Ishikawa (cell line): ENCODE results near the gene PSRC1.

ENCODE experiments used
- CEBPB ChIP-seq: IDR thresholded peaks from 2 replicates; pipeline ENCODE4 v1.6.1; 2012
- CREB1 ChIP-seq: IDR thresholded peaks from 2 replicates; pipeline ENCODE4 v1.6.1; 2012; ENCODE audit warnings: low read depth
- EGR1 ChIP-seq: IDR thresholded peaks from 2 replicates; pipeline ENCODE4 v1.6.1; 2012
- EP300 ChIP-seq: IDR thresholded peaks from 2 replicates; pipeline ENCODE4 v1.6.1; 2012; ENCODE audit warnings: borderline replicate concordance
- FOXM1 ChIP-seq: IDR thresholded peaks from 2 replicates; pipeline ENCODE4 v1.6.1; 2012; ENCODE audit warnings: low read depth, borderline replicate concordance
- NFIC ChIP-seq: IDR thresholded peaks from 2 replicates; pipeline ENCODE4 v1.6.1; 2012
- RAD21 ChIP-seq: IDR thresholded peaks from 2 replicates; pipeline ENCODE4 v1.6.1; 2012; ENCODE audit warnings: low read depth
- TAF1 ChIP-seq: IDR thresholded peaks from 2 replicates; pipeline ENCODE4 v1.6.1; 2012; ENCODE audit warnings: low read depth, mild to moderate bottlenecking
- TCF12 ChIP-seq: IDR thresholded peaks from 2 replicates; pipeline ENCODE4 v1.6.1; 2012; ENCODE audit warnings: low read depth
- YY1 ChIP-seq: IDR thresholded peaks from 2 replicates; pipeline ENCODE4 v1.6.1; 2012; ENCODE audit warnings: low read depth
- ZBTB7A ChIP-seq: IDR thresholded peaks from 2 replicates; pipeline ENCODE4 v1.6.1; 2012; ENCODE audit warnings: low read depth
- TF ChIP-seq, protein P1 (sequence below): IDR thresholded peaks from 2 replicates; pipeline ENCODE4 v1.6.1; 2012; ENCODE audit warnings: low read depth, mild to moderate bottlenecking
- TF ChIP-seq, protein P2 (sequence below): IDR thresholded peaks from 2 replicates; pipeline ENCODE4 v1.6.1; 2012
- TF ChIP-seq, protein P3 (sequence below): IDR thresholded peaks from 2 replicates; pipeline ENCODE4 v1.6.1; 2012

DNA sequence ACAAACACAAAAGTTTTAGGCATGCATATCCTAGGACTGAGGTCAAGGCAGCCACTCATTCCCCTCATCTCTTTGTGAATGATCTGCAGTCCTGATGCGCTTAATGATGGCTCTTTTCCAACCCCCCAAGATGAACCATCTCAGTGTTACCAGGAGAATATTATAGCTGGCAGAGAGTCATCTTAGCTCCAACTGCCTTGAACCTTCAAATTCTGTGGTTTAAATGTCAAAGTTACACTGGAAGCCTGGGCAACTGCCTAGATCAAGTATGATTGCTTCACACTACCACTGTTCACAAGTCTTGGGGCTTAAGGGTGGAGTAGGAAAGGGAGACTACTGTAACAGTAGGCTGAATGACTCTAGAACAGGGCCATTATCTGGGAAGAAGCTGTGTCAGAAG, 31.9 kb upstream of the PSRC1 start:
- TF ChIP-seq TAF1, result no peak
- no peak for TF ChIP-seq FOXM1
- no peak for TF ChIP-seq EP300
- TF ChIP-seq, protein P1, sequence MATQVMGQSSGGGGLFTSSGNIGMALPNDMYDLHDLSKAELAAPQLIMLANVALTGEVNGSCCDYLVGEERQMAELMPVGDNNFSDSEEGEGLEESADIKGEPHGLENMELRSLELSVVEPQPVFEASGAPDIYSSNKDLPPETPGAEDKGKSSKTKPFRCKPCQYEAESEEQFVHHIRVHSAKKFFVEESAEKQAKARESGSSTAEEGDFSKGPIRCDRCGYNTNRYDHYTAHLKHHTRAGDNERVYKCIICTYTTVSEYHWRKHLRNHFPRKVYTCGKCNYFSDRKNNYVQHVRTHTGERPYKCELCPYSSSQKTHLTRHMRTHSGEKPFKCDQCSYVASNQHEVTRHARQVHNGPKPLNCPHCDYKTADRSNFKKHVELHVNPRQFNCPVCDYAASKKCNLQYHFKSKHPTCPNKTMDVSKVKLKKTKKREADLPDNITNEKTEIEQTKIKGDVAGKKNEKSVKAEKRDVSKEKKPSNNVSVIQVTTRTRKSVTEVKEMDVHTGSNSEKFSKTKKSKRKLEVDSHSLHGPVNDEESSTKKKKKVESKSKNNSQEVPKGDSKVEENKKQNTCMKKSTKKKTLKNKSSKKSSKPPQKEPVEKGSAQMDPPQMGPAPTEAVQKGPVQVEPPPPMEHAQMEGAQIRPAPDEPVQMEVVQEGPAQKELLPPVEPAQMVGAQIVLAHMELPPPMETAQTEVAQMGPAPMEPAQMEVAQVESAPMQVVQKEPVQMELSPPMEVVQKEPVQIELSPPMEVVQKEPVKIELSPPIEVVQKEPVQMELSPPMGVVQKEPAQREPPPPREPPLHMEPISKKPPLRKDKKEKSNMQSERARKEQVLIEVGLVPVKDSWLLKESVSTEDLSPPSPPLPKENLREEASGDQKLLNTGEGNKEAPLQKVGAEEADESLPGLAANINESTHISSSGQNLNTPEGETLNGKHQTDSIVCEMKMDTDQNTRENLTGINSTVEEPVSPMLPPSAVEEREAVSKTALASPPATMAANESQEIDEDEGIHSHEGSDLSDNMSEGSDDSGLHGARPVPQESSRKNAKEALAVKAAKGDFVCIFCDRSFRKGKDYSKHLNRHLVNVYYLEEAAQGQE, result no peak
- TF ChIP-seq, protein P2, sequence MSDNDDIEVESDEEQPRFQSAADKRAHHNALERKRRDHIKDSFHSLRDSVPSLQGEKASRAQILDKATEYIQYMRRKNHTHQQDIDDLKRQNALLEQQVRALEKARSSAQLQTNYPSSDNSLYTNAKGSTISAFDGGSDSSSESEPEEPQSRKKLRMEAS, result no peak
- TF ChIP-seq ZBTB7A, result no peak
- no peak for TF ChIP-seq YY1
- no peak for TF ChIP-seq NFIC
- TF ChIP-seq, protein P3, sequence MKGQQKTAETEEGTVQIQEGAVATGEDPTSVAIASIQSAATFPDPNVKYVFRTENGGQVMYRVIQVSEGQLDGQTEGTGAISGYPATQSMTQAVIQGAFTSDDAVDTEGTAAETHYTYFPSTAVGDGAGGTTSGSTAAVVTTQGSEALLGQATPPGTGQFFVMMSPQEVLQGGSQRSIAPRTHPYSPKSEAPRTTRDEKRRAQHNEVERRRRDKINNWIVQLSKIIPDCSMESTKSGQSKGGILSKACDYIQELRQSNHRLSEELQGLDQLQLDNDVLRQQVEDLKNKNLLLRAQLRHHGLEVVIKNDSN, result no peak
- TF ChIP-seq TCF12, result no peak
- TF ChIP-seq CEBPB, result no peak
- no peak for TF ChIP-seq RAD21
- TF ChIP-seq CREB1, result no peak
- no peak for TF ChIP-seq EGR1
